Measurements from ENCODE around the gene MAPKBP1.

The MAPKBP1 gene

GRCh38 chr15:41868321-41868720 is 94.0 kb downstream of the MAPKBP1 start:
- no peak for DNase-seq (ENCODE audit: low spot score)

GRCh38 chr15:41869770-41870688 is 95.7 kb downstream of the MAPKBP1 start:
- DNase-seq (ENCODE audit: low spot score) = no peak

- DNase-seq (ENCODE audit: low spot score) = peak; percentile 72
Observed at GRCh38 chr15:41870689-41871081, 96.4 kb downstream of the MAPKBP1 start.

GRCh38 chr15:41871175-41871905 is 97.1 kb downstream of the MAPKBP1 start:
- DNase-seq (ENCODE audit: low spot score) = no peak

- DNase-seq (ENCODE audit: low spot score) = no peak
Observed at GRCh38 chr15:41872166-41872747, 98.0 kb downstream of the MAPKBP1 start.

- DNase-seq (ENCODE audit: low spot score) = no peak
Observed at GRCh38 chr15:41873711-41874110, 99.4 kb downstream of the MAPKBP1 start.

- no peak for DNase-seq (ENCODE audit: low spot score)
Observed at GRCh38 chr15:41874736-41875135, 100.5 kb downstream of the MAPKBP1 start.

- DNase-seq (ENCODE audit: low spot score) = no peak
Observed at GRCh38 chr15:41876007-41876406, 101.7 kb downstream of the MAPKBP1 start.

GRCh38 chr15:41876689-41877088 is 102.4 kb downstream of the MAPKBP1 start:
- no peak for DNase-seq (ENCODE audit: low spot score)
